Measurements from ENCODE around the gene PAK4.
"Not testable (repeated sequence)": the region's sequence is repeated elsewhere in the genome, so short reads cannot be mapped to it uniquely, and the experiment has no call there.

Gene PAK4

GRCh38 chr19:39206122-39206521, 80.5 kb downstream of the PAK4 start:
- DNase-seq (ENCODE audit: low read depth in 2 of 2): no peak

GRCh38 chr19:39207293-39207836, 81.8 kb downstream of the PAK4 start:
- no peak for DNase-seq (ENCODE audit: low read depth in 2 of 2)

GRCh38 chr19:39208175-39208795, 82.7 kb downstream of the PAK4 start:
- no peak for DNase-seq (ENCODE audit: low read depth in 2 of 2)

GRCh38 chr19:39209196-39209595, 83.6 kb downstream of the PAK4 start:
- no peak for DNase-seq (ENCODE audit: low read depth in 2 of 2)

GRCh38 chr19:39211731-39212374, 86.3 kb downstream of the PAK4 start:
- no peak for DNase-seq (ENCODE audit: low read depth in 2 of 2)

- peak; percentile 39 to 61 for DNase-seq (ENCODE audit: low read depth in 2 of 2)
Observed at GRCh38 chr19:39212375-39212742, 86.8 kb downstream of the PAK4 start.

GRCh38 chr19:39215323-39215722, 89.7 kb downstream of the PAK4 start:
- not testable (repeated sequence) for DNase-seq (ENCODE audit: low read depth in 2 of 2)

- DNase-seq (ENCODE audit: low read depth in 2 of 2): no peak
Observed at GRCh38 chr19:39217094-39217493, 91.5 kb downstream of the PAK4 start.

GRCh38 chr19:39218230-39219007, 92.8 kb downstream of the PAK4 start:
- DNase-seq (ENCODE audit: low read depth in 2 of 2): no peak

GRCh38 chr19:39219108-39219507, 93.5 kb downstream of the PAK4 start:
- not testable (repeated sequence) for DNase-seq (ENCODE audit: low read depth in 2 of 2)

GRCh38 chr19:39223703-39224279, 98.2 kb downstream of the PAK4 start:
- DNase-seq (ENCODE audit: low read depth in 2 of 2): no peak

- DNase-seq (ENCODE audit: low read depth in 2 of 2): no peak
Observed at GRCh38 chr19:39224910-39225309, 99.3 kb downstream of the PAK4 start.

Data from stimulated activated CD4-positive, alpha-beta T cell treated with anti-CD3 and anti-CD28 coated beads, Interleukin-12 subunit alpha, Interleukin-12 subunit beta, amount 100 ng/mL, for 24 hours (primary cell).